Measurements from ENCODE around the gene AMPD2.

AMPD2 gene

GRCh38 chr1:109640285-109640865, 20.7 kb downstream of the AMPD2 start:
- H3K27ac ChIP-seq = no peak overlapping the region
- DNase-seq (ENCODE audit: low spot score) = peak; percentile 81
- peak; percentile 90 for TF ChIP-seq CTCF (IDR thresholded peaks at IDR 0.05)
- H3K4me3 ChIP-seq = no peak overlapping the region

GRCh38 chr1:109641078-109641740, 21.6 kb downstream of the AMPD2 start:
- Histone ChIP-seq H3K27ac (no peak overlapping the region), H3K4me3 (no peak overlapping the region)
- TF ChIP-seq CTCF (IDR thresholded peaks at IDR 0.05) = no peak
- no peak for DNase-seq (ENCODE audit: low spot score)

- no peak for DNase-seq (ENCODE audit: low spot score)
- no peak overlapping the region for H3K27ac ChIP-seq
- TF ChIP-seq CTCF (IDR thresholded peaks at IDR 0.05) = no peak
- H3K4me3 ChIP-seq = no peak overlapping the region
These were observed 22.2 kb downstream of the AMPD2 start for GRCh38 chr1:109641861-109642260.

GRCh38 chr1:109642626-109643025, 23.0 kb downstream of the AMPD2 start:
- no peak for DNase-seq (ENCODE audit: low spot score)
- H3K4me3 ChIP-seq = no peak overlapping the region
- H3K27ac ChIP-seq = no peak overlapping the region
- TF ChIP-seq CTCF (IDR thresholded peaks at IDR 0.05) = no peak

- H3K4me3 ChIP-seq = peak overlapping the region; percentile 47
- no peak overlapping the region for H3K27ac ChIP-seq
- peak; percentile 90 for TF ChIP-seq CTCF (IDR thresholded peaks at IDR 0.05)
- DNase-seq (ENCODE audit: low spot score) = peak; percentile 84
These were observed 24.0 kb downstream of the AMPD2 start for GRCh38 chr1:109643385-109644230.

- no peak for TF ChIP-seq CTCF (IDR thresholded peaks at IDR 0.05)
- DNase-seq (ENCODE audit: low spot score) = no peak
- Histone ChIP-seq H3K4me3 (no peak overlapping the region), H3K27ac (no peak overlapping the region)
These were observed 25.0 kb downstream of the AMPD2 start for GRCh38 chr1:109644670-109645069.

Measured in coronary artery (tissue), 2 donors.